ENCODE measurements around the gene HOXA3. TPM values are rescaled to one million over a fixed set of nuclear protein-coding genes. Genes with fewer than 3 reads are reported as not detected.

Gene HOXA3
- total RNA-seq, 2 donors from 2014 or later = 13.3 to 14.1 TPM

- no peak overlapping the region for H3K9ac ChIP-seq (ENCODE audit: low read depth in 2 of 2, low read length in 2 of 2)
- intact Hi-C loops (cut with DNase I) = no loop called here
- no peaks in the 10 kb centered on the region for H3K27me3 ChIP-seq
- H3K4me1 ChIP-seq = no peaks in the 10 kb centered on the region
- TF ChIP-seq CTCF (IDR thresholded peaks at IDR 0.05) = no peak
- H3K36me3 ChIP-seq = no peaks in the 10 kb centered on the region
- no peaks in the 10 kb centered on the region for H3K9me3 ChIP-seq
- no peak for DNase-seq
- no peak overlapping the region for H3K27ac ChIP-seq
- H3K4me3 ChIP-seq = no peak overlapping the region
Observed at GRCh38 chr7:27065709-27066108, 86.7 kb downstream of the HOXA3 start.

GRCh38 chr7:27064661-27065060 is 87.7 kb downstream of the HOXA3 start:
- TF ChIP-seq CTCF (IDR thresholded peaks at IDR 0.05) = no peak
- Histone ChIP-seq H3K9me3 (no peaks in the 10 kb centered on the region), H3K4me1 (no peaks in the 10 kb centered on the region), H3K27ac (no peak overlapping the region), H3K36me3 (no peaks in the 10 kb centered on the region), H3K27me3 (no peaks in the 10 kb centered on the region), H3K4me3 (no peak overlapping the region), H3K9ac (ENCODE audit: low read depth in 2 of 2, low read length in 2 of 2) (no peak overlapping the region)
- intact Hi-C loops (cut with DNase I) = no loop called here
- DNase-seq = no peak

- intact Hi-C loops (cut with DNase I) = no loop called here
- Histone ChIP-seq H3K27me3 (no peaks in the 10 kb centered on the region), H3K4me1 (no peaks in the 10 kb centered on the region), H3K36me3 (no peaks in the 10 kb centered on the region), H3K9me3 (no peaks in the 10 kb centered on the region), H3K27ac (no peak overlapping the region), H3K4me3 (no peak overlapping the region), H3K9ac (ENCODE audit: low read depth in 2 of 2, low read length in 2 of 2) (no peak overlapping the region)
- no peak for TF ChIP-seq CTCF (IDR thresholded peaks at IDR 0.05)
- DNase-seq = no peak
Observed at GRCh38 chr7:27064159-27064558, 88.2 kb downstream of the HOXA3 start.

GRCh38 chr7:27062946-27063345 is 89.4 kb downstream of the HOXA3 start:
- H3K27ac ChIP-seq = no peak overlapping the region
- no peaks in the 10 kb centered on the region for H3K4me1 ChIP-seq
- H3K27me3 ChIP-seq = no peaks in the 10 kb centered on the region
- H3K9ac ChIP-seq (ENCODE audit: low read depth in 2 of 2, low read length in 2 of 2) = no peak overlapping the region
- H3K9me3 ChIP-seq = no peaks in the 10 kb centered on the region
- intact Hi-C loops (cut with DNase I) = no loop called here
- DNase-seq = no peak
- H3K36me3 ChIP-seq = no peaks in the 10 kb centered on the region
- no peak for TF ChIP-seq CTCF (IDR thresholded peaks at IDR 0.05)
- H3K4me3 ChIP-seq = no peak overlapping the region

Small RNAs within 50 kb of the gene (microRNA-seq; reads per million reads assigned to microRNA genes)
- 11,097 reads per million, percentile 93 among the genes with 10 or more reads in this experiment for gene MIR196B

Other genes starting within 250 kb of the HOXA3 start
- 1 to 10 TPM; 1.7 to 2.0 TPM for gene HOXA1, start 56.6 kb downstream of the HOXA3 start, total RNA-seq
- 1 to 10 TPM; 1.8 to 2.4 TPM for gene HOXA2, start 49.9 kb downstream of the HOXA3 start, total RNA-seq
- 1 to 10 TPM; 3.3 to 4.5 TPM for gene HOXA4, start 21.8 kb downstream of the HOXA3 start, total RNA-seq
- gene HOXA5, start 8.9 kb downstream of the HOXA3 start, total RNA-seq = 10 to 100 TPM in 1 of 2 donors, 1 to 10 TPM in 1; 9.6 to 18.7 TPM
- 10 to 100 TPM; 10.9 to 29.6 TPM for gene HOXA6, start 4.8 kb downstream of the HOXA3 start, total RNA-seq
- gene HOXA7, start 4.1 kb upstream of the HOXA3 start, total RNA-seq = 10 to 100 TPM; 21.9 to 24.4 TPM
- 10 to 100 TPM; 19.5 to 22.1 TPM for gene HOXA9, start 13.0 kb upstream of the HOXA3 start, total RNA-seq
- gene HOXA10, start 21.7 kb upstream of the HOXA3 start, total RNA-seq = 10 to 100 TPM; 25.4 to 26.0 TPM
- gene HOXA11, start 32.6 kb upstream of the HOXA3 start, total RNA-seq = 1 to 10 TPM; 2.9 to 3.7 TPM
- gene HOXA13, start 47.5 kb upstream of the HOXA3 start, total RNA-seq = 10 to 100 TPM; 22.7 to 33.8 TPM
- 1 to 10 TPM in 1 of 2 donors, under 1 TPM in 1; 0.32 to 1.5 TPM for gene EVX1, start 90.2 kb upstream of the HOXA3 start, total RNA-seq

All from colonic mucosa (tissue), 4 donors.